B cell (primary cell): ENCODE measurements around the gene E2F2. TPM values are rescaled to one million over a fixed set of nuclear protein-coding genes. Genes with fewer than 3 reads are reported as not detected.

Source experiments
- ATAC-seq: fragments of 200-7000 bp; cut with Tn5 transposase; one replicate; pipeline ENCODE4 v1.10.0; 2021; ENCODE audit warnings: low read depth, mild to moderate bottlenecking, moderate number of reproducible peaks, moderate library complexity
- CTCF ChIA-PET: fragments of 350-600 bp; sonication (Branson Sonifier 250); formaldehyde crosslinking; loops from one replicate; lab custom pipeline; 2021; ENCODE audit warnings: antibody characterized with exemption, inconsistent platforms; lab: Charles Lee
- POLR2A ChIA-PET: fragments of 350-600 bp; sonication (Branson Sonifier 250); formaldehyde crosslinking; loops from one replicate; lab custom pipeline; 2021; ENCODE audit warnings: antibody characterized with exemption; lab: Charles Lee
- DNase-seq: peaks from one replicate; pipeline ENCODE4 v3.0.0; 2013
- H2AFZ ChIP-seq: 2 replicates; pipeline ENCODE4 v1.6.1; 2012; ENCODE audit warnings: mild to moderate bottlenecking, low read depth, low read length; ENCODE audit not compliant: insufficient read depth, poor library complexity, severe bottlenecking
- H3K27ac ChIP-seq, 2 donors: 1 replicate in 1 of 2; 2 replicates in 1 of 2; pipeline ENCODE4 v1.5.1; 2012 to 2013; ENCODE audit warnings: low read length in 2 of 2, mild to moderate bottlenecking in 2 of 2, moderate library complexity in 1 of 2
- H3K27me3 ChIP-seq, 4 experiments: fragments of 200-600 bp in 1 of 4; sonication (generic) in 1 of 4; replicated peaks in 1 of 4; 1 replicate in 2 of 4; 2 replicates in 2 of 4; pipeline versions ENCODE4 v1.6.1 to v1.7.0; 2013 to 2016; ENCODE audit warnings: low read length in 3 of 4, mild to moderate bottlenecking in 2 of 4, mixed read lengths in 1 of 4, moderate library complexity in 1 of 4; ENCODE audit not compliant: insufficient read depth in 4 of 4, control insufficient read depth in 3 of 4; ENCODE audit errors: control extremely low read depth in 1 of 4
- H3K36me3 ChIP-seq, 2 experiments: replicated peaks in 1 of 2; 1 replicate in 1 of 2; 2 replicates in 1 of 2; pipeline versions ENCODE4 v1.6.1 to v1.7.1; 2013; ENCODE audit warnings: low read length in 1 of 2; ENCODE audit not compliant: insufficient read depth in 2 of 2, control insufficient read depth in 1 of 2; ENCODE audit errors: control extremely low read depth in 1 of 2, extremely low read depth in 1 of 2
- H3K4me1 ChIP-seq, 2 donors: fragments of 200-600 bp in 1 of 2; sonication (generic) in 1 of 2; 1 replicate in 1 of 2; 2 replicates in 1 of 2; pipeline versions ENCODE4 v1.5.1 to v1.6.1; 2013 to 2017; ENCODE audit warnings: low read length in 2 of 2; ENCODE audit not compliant: control insufficient read depth in 2 of 2, insufficient read depth in 2 of 2
- H3K4me2 ChIP-seq: replicated peaks from 2 replicates; pipeline ENCODE3; 2012; ENCODE audit warnings: mild to moderate bottlenecking, low read depth, low read length; ENCODE audit not compliant: poor library complexity, severe bottlenecking
- H3K4me3 ChIP-seq, 5 experiments: fragments of 200-600 bp in 1 of 5; sonication (generic) in 1 of 5; 1 replicate in 3 of 5; 2 replicates in 2 of 5; pipeline versions ENCODE4 v1.5.1 to v1.7.0; 2011 to 2016; ENCODE audit warnings: low read length in 4 of 5, mild to moderate bottlenecking in 4 of 5, low read depth in 2 of 5, control low read depth in 1 of 5, moderate library complexity in 1 of 5; ENCODE audit not compliant: insufficient read depth in 1 of 5; ENCODE audit errors: control extremely low read depth in 1 of 5, extremely low read depth in 1 of 5
- H3K79me2 ChIP-seq: fragments of 200-600 bp; sonication (generic); one replicate; pipeline ENCODE4 v1.6.0; 2016; ENCODE audit warnings: low read length; ENCODE audit not compliant: control insufficient read depth, insufficient read depth
- H3K9ac ChIP-seq: fragments of 200-600 bp; sonication (generic); 2 replicates; pipeline ENCODE4 v1.6.1; 2017; ENCODE audit warnings: mild to moderate bottlenecking, low read length, moderate library complexity
- H3K9me3 ChIP-seq, 3 donors: one replicate each; pipeline versions ENCODE4 v1.6.1 to v1.7.1; 2013; ENCODE audit warnings: low read length in 2 of 3; ENCODE audit not compliant: control insufficient read depth in 2 of 3, insufficient read depth in 1 of 3; ENCODE audit errors: control extremely low read depth in 1 of 3
- H4K20me1 ChIP-seq: 2 replicates; pipeline ENCODE4 v1.6.0; 2012; ENCODE audit warnings: mild to moderate bottlenecking, low read length; ENCODE audit not compliant: insufficient read depth, control insufficient read depth, poor library complexity, severe bottlenecking
- H3K27ac Mint-ChIP-seq: one replicate; pipeline ENCODE4 v1.8.0; 2021; ENCODE audit warnings: mixed read lengths
- H3K27me3 Mint-ChIP-seq: one replicate; pipeline ENCODE4 v1.8.0; 2021; ENCODE audit warnings: mixed read lengths
- H3K4me1 Mint-ChIP-seq: one replicate; pipeline ENCODE4 v1.8.0; 2021; ENCODE audit warnings: mixed read lengths
- H3K4me3 Mint-ChIP-seq: one replicate; pipeline ENCODE4 v1.8.0; 2021; ENCODE audit warnings: mixed read lengths
- H3K9me3 Mint-ChIP-seq: one replicate; pipeline ENCODE4 v1.8.0; 2022; ENCODE audit warnings: mixed read lengths; ENCODE audit not compliant: insufficient read depth
- EZH2 ChIP-seq: IDR thresholded peaks from 2 replicates; pipeline ENCODE4 v1.6.1; 2012; ENCODE audit warnings: borderline replicate concordance, low read depth, mild to moderate bottlenecking, moderate library complexity, low read length; ENCODE audit not compliant: insufficient read depth, poor library complexity, severe bottlenecking
- WGBS: methylation state at CpG from one replicate; pipeline ENCODE4 v1.1.5; 2013; ENCODE audit warnings: missing lambda C conversion rate; ENCODE audit not compliant: insufficient coverage; 5-methylcytosine and 5-hydroxymethylcytosine counted together
- intact Hi-C: fragments of 100-400 bp; cut with micrococcal nuclease; formaldehyde crosslinking; loops from one replicate; pipeline ENCODE4 v1.10.0; 2022
- polyA plus RNA-seq: library from polyadenylated mRNA; depleted of rRNA; stranded (reverse); fragments of >200 nt; gene quantifications from 2 replicates; pipeline ENCODE4 v1.2.3, GENCODE V29; 2012
- total RNA-seq, 2 donors: library from RNA; stranded (reverse); fragments of 120-200 nt in 1 of 2; gene quantifications; 1 replicate in 1 of 2; 2 replicates in 1 of 2; pipeline versions ENCODE4 v1.2.3 to v1.2.4, GENCODE V29; 2013 to 2022
- TF ChIP-seq, protein P1 (sequence below): fragments of 200-600 bp; IDR thresholded peaks from one replicate; pipeline ENCODE4 v1.8.0; 2022; ENCODE audit warnings: antibody characterized with exemption, mild to moderate bottlenecking

Gene E2F2
- total and polyA plus RNA-seq, 2 donors (not counting 1 experiment from before 2014, with no cell fraction given) = 2.4 to 3.2 TPM

DNA sequence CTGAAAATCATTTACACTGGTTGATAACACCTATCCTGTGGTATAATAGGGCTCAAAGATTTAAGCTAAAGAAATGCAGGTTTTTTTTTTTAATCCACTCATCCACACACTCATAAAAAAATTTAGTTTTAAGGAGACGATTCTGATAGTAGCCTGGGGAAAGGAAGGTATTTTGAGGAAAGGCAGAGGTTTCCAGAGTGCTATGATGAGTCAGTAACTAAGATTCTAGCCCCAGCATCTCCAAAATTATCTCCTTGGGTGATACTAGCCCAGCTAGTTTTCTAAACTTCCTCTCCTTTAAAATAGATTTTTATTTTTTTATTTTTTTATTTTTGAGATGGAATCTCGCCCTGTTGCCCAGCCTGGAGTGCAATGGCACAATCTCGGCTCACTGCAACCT lies 67.7 kb downstream of the E2F2 start:
- WGBS = 93% methylated on average over 2 of the region's 3 CpGs
- Histone ChIP-seq H3K36me3 (no peaks in the 10 kb centered on the region), H3K9me3 (no peaks in the 10 kb centered on the region), H3K4me1 (no peaks in the 10 kb centered on the region), H3K4me3 (no peak overlapping the region), H3K9ac (no peak overlapping the region), H3K27ac (no peak overlapping the region), H2AFZ (no peak overlapping the region), H3K79me2 (no peaks in the 10 kb centered on the region), H3K4me2 (no peak overlapping the region), H4K20me1 (no peaks in the 10 kb centered on the region), H3K27me3 (no peaks in the 10 kb centered on the region)
- Mint-ChIP-seq H3K4me1 (no peaks in the 10 kb centered on the region), H3K9me3 (no peaks in the 10 kb centered on the region), H3K4me3 (no peak overlapping the region), H3K27me3 (peaks cover 12% of the 10 kb centered on the region), H3K27ac (no peak overlapping the region)
- ChIA-PET CTCF (no interaction called here), POLR2A (no interaction called here)
- TF ChIP-seq EZH2 = no peak
- TF ChIP-seq, protein P1, sequence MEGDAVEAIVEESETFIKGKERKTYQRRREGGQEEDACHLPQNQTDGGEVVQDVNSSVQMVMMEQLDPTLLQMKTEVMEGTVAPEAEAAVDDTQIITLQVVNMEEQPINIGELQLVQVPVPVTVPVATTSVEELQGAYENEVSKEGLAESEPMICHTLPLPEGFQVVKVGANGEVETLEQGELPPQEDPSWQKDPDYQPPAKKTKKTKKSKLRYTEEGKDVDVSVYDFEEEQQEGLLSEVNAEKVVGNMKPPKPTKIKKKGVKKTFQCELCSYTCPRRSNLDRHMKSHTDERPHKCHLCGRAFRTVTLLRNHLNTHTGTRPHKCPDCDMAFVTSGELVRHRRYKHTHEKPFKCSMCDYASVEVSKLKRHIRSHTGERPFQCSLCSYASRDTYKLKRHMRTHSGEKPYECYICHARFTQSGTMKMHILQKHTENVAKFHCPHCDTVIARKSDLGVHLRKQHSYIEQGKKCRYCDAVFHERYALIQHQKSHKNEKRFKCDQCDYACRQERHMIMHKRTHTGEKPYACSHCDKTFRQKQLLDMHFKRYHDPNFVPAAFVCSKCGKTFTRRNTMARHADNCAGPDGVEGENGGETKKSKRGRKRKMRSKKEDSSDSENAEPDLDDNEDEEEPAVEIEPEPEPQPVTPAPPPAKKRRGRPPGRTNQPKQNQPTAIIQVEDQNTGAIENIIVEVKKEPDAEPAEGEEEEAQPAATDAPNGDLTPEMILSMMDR = no peak
- ATAC-seq (no peak), DNase-seq (no peak)
- intact Hi-C loops = no loop called here

DNA sequence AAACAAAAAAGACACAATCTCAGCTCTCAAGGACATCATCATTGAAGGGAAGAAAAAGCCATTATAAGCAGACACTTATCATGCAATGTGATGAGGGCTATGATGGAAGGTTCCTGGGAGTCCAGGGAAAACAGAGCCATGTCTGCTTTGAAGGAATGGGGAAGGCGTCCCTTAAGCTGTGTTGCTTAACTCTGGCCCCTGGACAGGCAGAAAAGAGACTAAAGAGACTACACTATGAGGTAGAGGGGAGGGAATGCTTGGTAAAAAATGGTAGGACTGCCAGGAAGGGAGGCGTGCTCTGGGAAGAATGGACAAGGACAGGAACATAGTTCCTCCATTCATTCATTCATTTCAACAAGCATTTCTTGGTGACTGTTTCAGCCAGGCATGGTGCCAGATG lies 68.3 kb downstream of the E2F2 start:
- no peaks in the 10 kb centered on the region for H4K20me1 ChIP-seq
- no peaks in the 10 kb centered on the region for H3K4me1 ChIP-seq
- intact Hi-C loops = no loop called here
- H3K4me2 ChIP-seq = no peak overlapping the region
- Mint-ChIP-seq H3K27ac (no peak overlapping the region), H3K4me3 (no peak overlapping the region), H3K4me1 (no peaks in the 10 kb centered on the region), H3K27me3 (peaks cover 15% of the 10 kb centered on the region), H3K9me3 (no peaks in the 10 kb centered on the region)
- no peaks in the 10 kb centered on the region for H3K27me3 ChIP-seq
- WGBS = 70% methylated on average over 1 of the region's 2 CpGs
- no peak overlapping the region for H3K27ac ChIP-seq
- no peak overlapping the region for H2AFZ ChIP-seq
- TF ChIP-seq, protein P1 = no peak
- TF ChIP-seq EZH2 = no peak
- ATAC-seq (no peak), DNase-seq (no peak)
- no peaks in the 10 kb centered on the region for H3K36me3 ChIP-seq
- ChIA-PET POLR2A (no interaction called here), CTCF (no interaction called here)
- no peaks in the 10 kb centered on the region for H3K79me2 ChIP-seq
- H3K9ac ChIP-seq = no peak overlapping the region
- H3K9me3 ChIP-seq = no peaks in the 10 kb centered on the region
- no peak overlapping the region for H3K4me3 ChIP-seq
